HG02571 (cell line): ENCODE measurements around the gene SDHA.
"Not testable (repeated sequence)": the region's sequence is repeated elsewhere in the genome, so short reads cannot be mapped to it uniquely, and the experiment has no call there.

Experiments used
- ATAC-seq: cut with Tn5 transposase; IDR thresholded peaks from one replicate; pipeline ENCODE4 v1.9.1; 2021; ENCODE audit warnings: mild to moderate bottlenecking, moderate library complexity; ENCODE audit not compliant: unreplicated experiment

SDHA gene

GRCh38 chr5:296954-297353, 78.8 kb downstream of the SDHA start:
- not testable (repeated sequence) for ATAC-seq

- not testable (repeated sequence) for ATAC-seq
Observed at GRCh38 chr5:297448-297847, 79.3 kb downstream of the SDHA start.

GRCh38 chr5:297991-298736, 80.0 kb downstream of the SDHA start:
- ATAC-seq: not testable (repeated sequence)

GRCh38 chr5:298737-299125, 80.6 kb downstream of the SDHA start:
- ATAC-seq: no peak

GRCh38 chr5:299921-300320, 81.8 kb downstream of the SDHA start:
- not testable (repeated sequence) for ATAC-seq

GRCh38 chr5:300691-301435, 82.7 kb downstream of the SDHA start:
- ATAC-seq: not testable (repeated sequence)

- ATAC-seq: not testable (repeated sequence)
Observed at GRCh38 chr5:302416-302815, 84.3 kb downstream of the SDHA start.

GRCh38 chr5:302966-303365, 84.8 kb downstream of the SDHA start:
- no peak for ATAC-seq

GRCh38 chr5:303741-304140, 85.6 kb downstream of the SDHA start:
- ATAC-seq: not testable (repeated sequence)

- no peak for ATAC-seq
Observed at GRCh38 chr5:305050-305449, 86.9 kb downstream of the SDHA start.

- ATAC-seq: no peak
Observed at GRCh38 chr5:305459-305858, 87.3 kb downstream of the SDHA start.

GRCh38 chr5:306011-306805, 88.1 kb downstream of the SDHA start:
- ATAC-seq: no peak
